ENCODE data around the gene LRBA. TPM values are rescaled to one million over a fixed set of nuclear protein-coding genes. Genes with fewer than 3 reads are reported as not detected.
A peak's percentile ranks its signal among the peaks of the same experiment; 100 is the strongest.

Gene LRBA
- total RNA-seq, 1 experiment from 2014 or later, result 69.1 TPM

GRCh38 chr4:151015459-151016347 lies 619 bp upstream of the LRBA start (continued):
- TF ChIP-seq PRRX2 (CRISPR knock-in tag; IDR thresholded peaks at IDR 0.05) (peak; percentile 43; the same call in 1 of the 2 replicates), ZNF396 (CRISPR knock-in tag; IDR thresholded peaks at IDR 0.05; ENCODE audit: borderline replicate concordance) (no peak), TEAD1 (CRISPR knock-in tag; IDR thresholded peaks at IDR 0.05) (peak; percentile 72), JAZF1 (CRISPR knock-in tag; IDR thresholded peaks at IDR 0.05) (no peak), STAT6 (CRISPR knock-in tag; conservative IDR thresholded peaks at IDR 0.05; ENCODE audit: low read depth) (no peak), EMX1 (CRISPR knock-in tag; IDR thresholded peaks at IDR 0.05) (peak; percentile 53; the same call in 1 of the 2 replicates), FOXP1 (CRISPR knock-in tag; IDR thresholded peaks at IDR 0.05; ENCODE audit: borderline replicate concordance) (peak; percentile 95), ATF3 (CRISPR knock-in tag; conservative IDR thresholded peaks at IDR 0.05) (no peak), FOXP4 (CRISPR knock-in tag; IDR thresholded peaks at IDR 0.05) (peak; percentile 93), ZNF281 (CRISPR knock-in tag; IDR thresholded peaks at IDR 0.05) (no peak), ATF2 (CRISPR knock-in tag; IDR thresholded peaks at IDR 0.05; ENCODE audit: borderline replicate concordance, low read depth) (no peak), IRF2 (CRISPR knock-in tag; IDR thresholded peaks at IDR 0.05; ENCODE audit: borderline replicate concordance, low read depth) (no peak), ESRRA (CRISPR knock-in tag; IDR thresholded peaks at IDR 0.05; ENCODE audit: borderline replicate concordance) (peak; percentile 85; the same call in 1 of the 2 replicates), ZSCAN18 (CRISPR knock-in tag; IDR thresholded peaks at IDR 0.05) (0 out of 2 replicates have a peak, but pooled peaks have one; percentile 20), SMAD4 (CRISPR knock-in tag; IDR thresholded peaks at IDR 0.05) (no peak), ERG (CRISPR knock-in tag; IDR thresholded peaks at IDR 0.05) (0 out of 2 replicates have a peak, but pooled peaks have one; percentile 20), NR3C1 (CRISPR knock-in tag; conservative IDR thresholded peaks at IDR 0.05; ENCODE audit: low read depth) (no peak), IRF1 (CRISPR knock-in tag; IDR thresholded peaks at IDR 0.05) (0 out of 2 replicates have a peak, but pooled peaks have one; percentile 20), ZNF416 (CRISPR knock-in tag; IDR thresholded peaks at IDR 0.05) (peak; percentile 61; the same call in 1 of the 2 replicates), ZNF138 (CRISPR knock-in tag; conservative IDR thresholded peaks at IDR 0.05) (no peak), ZNF512 (CRISPR knock-in tag; IDR thresholded peaks at IDR 0.05; ENCODE audit: borderline replicate concordance) (no peak), ZNF232 (CRISPR knock-in tag; IDR thresholded peaks at IDR 0.05) (no peak; the same call in none of the 2 replicates)
